Prostate gland (tissue), 2 donors: ENCODE results near the gene PTPRE. TPM values are rescaled to one million over a fixed set of nuclear protein-coding genes. Genes with fewer than 3 reads are reported as not detected.

ENCODE experiments used
- DNase-seq: peaks from one replicate; pipeline ENCODE4 v3.0.0-alpha.2; 2019; ENCODE audit warnings: low spot score
- H3K27ac ChIP-seq, 2 donors: fragments of 200-600 bp; sonication (generic); 2 replicates each; pipeline ENCODE4 v1.5.1; 2017 to 2019
- H3K27me3 ChIP-seq: fragments of 200-600 bp; sonication (generic); replicated peaks from 2 replicates; pipeline ENCODE4 v1.5.1; 2019; ENCODE audit not compliant: insufficient read depth
- H3K36me3 ChIP-seq, 2 donors: fragments of 200-600 bp; sonication (generic); 1 replicate in 1 of 2; 2 replicates in 1 of 2; pipeline versions ENCODE4 v1.5.1 to v1.8.1; 2017 to 2019
- H3K4me1 ChIP-seq: fragments of 200-600 bp; sonication (generic); replicated peaks from 2 replicates; pipeline ENCODE4 v1.5.1; 2019
- H3K4me3 ChIP-seq, 2 donors: fragments of 200-600 bp; sonication (generic); 2 replicates each; pipeline ENCODE4 v1.5.1; 2017 to 2019
- H3K9me3 ChIP-seq: fragments of 200-600 bp; sonication (generic); 2 replicates; pipeline ENCODE4 v1.5.1; 2017
- POLR2A ChIP-seq: fragments of 450-650 bp; IDR thresholded peaks from one replicate; pipeline ENCODE4 v1.6.1; 2016; ENCODE audit warnings: antibody characterized with exemption, mild to moderate bottlenecking
- POLR2AphosphoS5 ChIP-seq: sonication (generic); formaldehyde crosslinking; IDR thresholded peaks from one replicate; pipeline ENCODE4 v1.6.1; 2017; ENCODE audit warnings: antibody characterized with exemption
- WGBS: methylation state at CpG from one replicate; pipeline ENCODE4 v1.1.5; 2018; 5-methylcytosine and 5-hydroxymethylcytosine counted together
- intact Hi-C: fragments of 100-400 bp; cut with DNase I; formaldehyde crosslinking; loops from one replicate; pipeline ENCODE4 v1.14.2; 2022
- total RNA-seq, 2 donors: library from RNA; depleted of rRNA; stranded (reverse); fragments of >200 nt; gene quantifications; one replicate each; pipeline ENCODE4 v1.1.0, GENCODE V29; 2016
- TF ChIP-seq, protein P1 (sequence below), 4 experiments: fragments of 200-600 bp in 2 of 4; fragments of 450-650 bp in 2 of 4; sonication (generic) in 2 of 4; IDR thresholded peaks; 1 replicate in 3 of 4; 2 replicates in 1 of 4; pipeline ENCODE4 v1.5.1; 2016 to 2019; ENCODE audit warnings: antibody characterized with exemption in 4 of 4, mild to moderate bottlenecking in 2 of 4, moderate library complexity in 2 of 4

PTPRE gene
- total RNA-seq, 2 donors from 2014 or later, result 4.5 to 14.3 TPM

DNA sequence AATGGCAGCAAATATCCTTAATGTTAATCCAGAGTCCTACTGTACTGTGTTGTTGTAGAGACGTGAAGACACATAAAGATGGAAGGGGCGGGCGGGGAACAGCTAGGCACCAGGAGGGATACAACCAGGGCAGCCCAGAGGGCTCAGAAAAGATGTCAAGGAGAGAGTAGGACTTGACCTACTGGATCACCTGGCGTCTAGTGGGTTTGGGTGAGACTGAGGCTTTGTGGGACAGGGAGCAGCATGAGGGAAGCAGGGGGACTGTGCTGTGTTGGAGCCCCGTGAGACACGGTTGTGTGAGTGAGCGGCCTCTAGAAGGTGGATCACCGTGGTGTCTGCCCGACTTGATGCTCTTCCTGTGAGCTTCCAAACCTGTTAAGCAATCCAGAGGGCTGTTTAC is 68.0 kb downstream of the PTPRE start:
- Histone ChIP-seq H3K27ac (no peak overlapping the region), H3K4me1 (no peaks in the 10 kb centered on the region), H3K9me3 (no peaks in the 10 kb centered on the region), H3K27me3 (no peaks in the 10 kb centered on the region), H3K36me3 (no peaks in the 10 kb centered on the region), H3K4me3 (no peak overlapping the region)
- WGBS, result 94% methylated on average over 9 of the region's 9 CpGs
- DNase-seq, result no peak
- no peak for TF ChIP-seq POLR2A
- TF ChIP-seq, protein P1, sequence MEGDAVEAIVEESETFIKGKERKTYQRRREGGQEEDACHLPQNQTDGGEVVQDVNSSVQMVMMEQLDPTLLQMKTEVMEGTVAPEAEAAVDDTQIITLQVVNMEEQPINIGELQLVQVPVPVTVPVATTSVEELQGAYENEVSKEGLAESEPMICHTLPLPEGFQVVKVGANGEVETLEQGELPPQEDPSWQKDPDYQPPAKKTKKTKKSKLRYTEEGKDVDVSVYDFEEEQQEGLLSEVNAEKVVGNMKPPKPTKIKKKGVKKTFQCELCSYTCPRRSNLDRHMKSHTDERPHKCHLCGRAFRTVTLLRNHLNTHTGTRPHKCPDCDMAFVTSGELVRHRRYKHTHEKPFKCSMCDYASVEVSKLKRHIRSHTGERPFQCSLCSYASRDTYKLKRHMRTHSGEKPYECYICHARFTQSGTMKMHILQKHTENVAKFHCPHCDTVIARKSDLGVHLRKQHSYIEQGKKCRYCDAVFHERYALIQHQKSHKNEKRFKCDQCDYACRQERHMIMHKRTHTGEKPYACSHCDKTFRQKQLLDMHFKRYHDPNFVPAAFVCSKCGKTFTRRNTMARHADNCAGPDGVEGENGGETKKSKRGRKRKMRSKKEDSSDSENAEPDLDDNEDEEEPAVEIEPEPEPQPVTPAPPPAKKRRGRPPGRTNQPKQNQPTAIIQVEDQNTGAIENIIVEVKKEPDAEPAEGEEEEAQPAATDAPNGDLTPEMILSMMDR (IDR thresholded peaks at IDR 0.05), result no peak
- no peak for TF ChIP-seq POLR2AphosphoS5
- intact Hi-C loops, result no loop called here

DNA sequence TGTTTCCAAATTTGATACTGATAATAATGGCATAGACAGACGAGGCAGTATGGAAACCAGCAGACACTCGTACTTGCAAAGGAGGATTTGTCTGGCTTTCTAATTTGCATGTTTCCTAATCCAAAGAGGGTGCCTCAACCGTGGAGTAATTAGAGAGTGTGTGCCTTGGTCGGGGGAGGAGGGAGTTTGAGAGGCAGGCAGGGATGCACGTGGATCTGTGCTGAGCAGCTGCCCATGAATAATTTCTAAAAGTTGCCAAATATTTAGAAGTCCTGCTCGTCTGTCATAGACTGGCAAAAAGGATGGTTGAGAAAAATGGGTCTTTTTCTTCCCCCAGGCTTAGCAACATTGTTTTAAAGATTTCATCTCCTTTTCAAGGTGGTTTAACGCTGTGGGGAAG is 69.4 kb downstream of the PTPRE start:
- intact Hi-C loops, result no loop called here
- no peaks in the 10 kb centered on the region for H3K9me3 ChIP-seq
- TF ChIP-seq, protein P1 (IDR thresholded peaks at IDR 0.05), result no peak
- TF ChIP-seq POLR2A (no peak), POLR2AphosphoS5 (no peak)
- H3K4me1 ChIP-seq, result no peaks in the 10 kb centered on the region
- H3K27me3 ChIP-seq, result no peaks in the 10 kb centered on the region
- H3K4me3 ChIP-seq, result no peak overlapping the region
- no peaks in the 10 kb centered on the region for H3K36me3 ChIP-seq
- 57% methylated on average over 7 of the region's 7 CpGs for WGBS
- H3K27ac ChIP-seq, result no peak overlapping the region
- DNase-seq, result no peak

GRCh38 chr10:127976701-127977356 is 69.9 kb downstream of the PTPRE start:
- H3K27ac ChIP-seq, result no peak overlapping the region
- H3K27me3 ChIP-seq, result no peaks in the 10 kb centered on the region
- H3K36me3 ChIP-seq, result no peaks in the 10 kb centered on the region
- WGBS, result 48% methylated on average over 8 of the region's 8 CpGs
- H3K4me3 ChIP-seq, result no peak overlapping the region
- H3K4me1 ChIP-seq, result no peaks in the 10 kb centered on the region
- no peak for TF ChIP-seq POLR2AphosphoS5
- TF ChIP-seq, protein P1 (IDR thresholded peaks at IDR 0.05), result no peak
- TF ChIP-seq POLR2A, result no peak
- no peaks in the 10 kb centered on the region for H3K9me3 ChIP-seq
- intact Hi-C loops, result no loop called here
- DNase-seq, result no peak

DNA sequence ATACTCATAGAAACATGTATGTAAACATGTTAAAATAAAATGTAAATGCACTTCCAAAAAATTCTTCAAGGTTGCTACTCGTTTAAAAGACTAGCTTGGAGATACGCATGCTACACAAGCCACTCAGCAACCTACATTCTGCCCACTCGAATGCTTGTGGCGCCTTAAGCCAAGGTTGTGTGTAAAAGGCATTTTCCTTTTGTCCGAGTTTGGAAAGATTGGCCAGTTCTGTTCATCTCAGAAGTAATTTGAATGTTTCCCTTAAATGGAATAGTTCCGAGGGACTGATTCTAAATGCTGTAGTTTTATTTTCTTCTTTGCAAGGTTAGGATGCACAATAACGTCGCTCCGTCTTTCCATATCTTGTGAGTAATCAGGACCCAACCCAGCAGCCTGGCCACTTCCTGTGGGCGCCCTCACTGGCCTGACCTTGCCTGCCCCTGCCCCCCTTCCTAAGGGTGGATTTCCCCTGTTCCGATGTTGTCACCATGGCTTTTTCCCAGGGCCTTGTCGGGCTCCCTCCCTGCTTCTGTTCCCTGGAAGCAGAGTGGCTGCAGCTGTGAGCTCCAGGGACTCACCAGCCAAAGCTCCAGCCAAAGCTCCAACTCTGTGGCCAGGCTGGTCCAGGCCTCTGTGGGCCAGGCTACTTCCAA is 70.6 kb downstream of the PTPRE start:
- H3K4me1 ChIP-seq, result no peaks in the 10 kb centered on the region
- WGBS, result 53% methylated on average over 12 of the region's 12 CpGs
- no peak for DNase-seq
- H3K27ac ChIP-seq, result no peak overlapping the region
- no peaks in the 10 kb centered on the region for H3K9me3 ChIP-seq
- intact Hi-C loops, result no loop called here
- TF ChIP-seq POLR2A (no peak), POLR2AphosphoS5 (no peak)
- TF ChIP-seq, protein P1 (IDR thresholded peaks at IDR 0.05), result no peak
- no peak overlapping the region for H3K4me3 ChIP-seq
- no peaks in the 10 kb centered on the region for H3K27me3 ChIP-seq
- H3K36me3 ChIP-seq, result no peaks in the 10 kb centered on the region

- no peaks in the 10 kb centered on the region for H3K9me3 ChIP-seq
- TF ChIP-seq, protein P1 (IDR thresholded peaks at IDR 0.05), result no peak
- TF ChIP-seq POLR2AphosphoS5, result no peak
- no peak for TF ChIP-seq POLR2A
- intact Hi-C loops, result no loop called here
- no peaks in the 10 kb centered on the region for H3K4me1 ChIP-seq
- H3K27me3 ChIP-seq, result no peaks in the 10 kb centered on the region
- no peak overlapping the region for H3K4me3 ChIP-seq
- no peak overlapping the region for H3K27ac ChIP-seq
- DNase-seq, result no peak
- 93% methylated on average over 9 of the region's 9 CpGs for WGBS
- H3K36me3 ChIP-seq, result no peaks in the 10 kb centered on the region
These were observed 71.6 kb downstream of the PTPRE start for GRCh38 chr10:127978481-127978880.
